ENCODE results near the gene CHRNB1. TPM values are rescaled to one million over a fixed set of nuclear protein-coding genes. Genes with fewer than 3 reads are reported as not detected.

Gene CHRNB1
- total and polyA plus RNA-seq, 2 experiments from 2014 or later: 11.1 to 11.2 TPM

DNA sequence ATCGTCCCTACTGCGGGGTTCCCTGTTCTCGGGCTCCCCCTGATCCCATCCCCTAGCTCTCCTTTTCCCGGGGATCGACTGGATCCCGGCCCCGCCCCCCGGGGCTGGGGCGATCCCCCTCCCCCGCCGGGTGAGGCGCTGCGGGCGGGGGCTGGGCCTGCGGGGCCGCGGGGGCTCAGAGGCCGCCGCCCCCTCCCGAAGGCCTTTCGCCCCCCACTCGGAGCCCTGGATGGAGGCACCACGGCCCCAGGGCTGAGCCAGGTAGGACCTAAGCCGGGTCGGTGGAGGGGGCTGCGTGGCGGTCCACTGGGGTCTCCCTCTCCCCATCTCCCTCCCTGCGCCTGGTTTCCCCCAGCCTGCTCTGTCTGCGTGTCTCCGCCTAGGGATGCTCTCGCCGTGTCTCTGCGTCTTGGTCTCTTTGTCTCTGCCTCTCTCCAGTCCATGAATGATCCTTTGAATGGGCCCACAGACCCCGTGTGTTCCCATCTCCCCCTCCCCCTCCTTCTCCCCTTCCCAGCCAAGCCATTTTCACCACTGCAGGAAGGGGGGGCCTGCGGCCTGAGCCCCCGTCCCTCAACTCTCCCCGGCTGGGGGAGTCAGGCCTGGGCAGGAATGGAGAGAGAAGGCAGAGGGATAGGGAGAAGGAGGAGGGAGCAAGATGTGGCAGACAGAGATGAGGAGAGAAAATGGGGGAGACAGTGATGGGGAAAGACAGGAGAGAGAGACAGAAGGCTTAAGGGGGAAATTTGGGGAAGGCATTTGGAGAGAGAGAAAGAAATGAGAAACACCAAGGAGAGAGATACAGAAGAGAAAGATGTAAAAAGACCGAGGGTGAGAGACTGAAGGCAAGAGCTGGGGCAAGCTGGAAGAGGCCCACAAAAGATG is 39.3 kb upstream of the CHRNB1 start:
- Histone ChIP-seq H3K27me3 (ENCODE audit: insufficient read depth) (no peaks in the 10 kb centered on the region), H3F3A (replicated peaks; ENCODE audit: low read depth) (peaks cover 27% of the 10 kb centered on the region), H3K4me1 (ENCODE audit: insufficient read depth) (peaks cover 28% of the 10 kb centered on the region), H2AFZ (peak overlapping the region; percentile 69; the same call in 1 of the 2 replicates), H3K27ac (ENCODE audit: low read depth) (no peak overlapping the region), H3K4me2 (peak overlapping the region; percentile 99), H3K9me2 (ENCODE audit: insufficient read depth) (no peaks in the 10 kb centered on the region), H3K79me2 (replicated peaks; ENCODE audit: insufficient read depth) (peaks cover 14% of the 10 kb centered on the region), H3K4me3 (peak overlapping the region; percentile 90), H4K20me1 (replicated peaks; ENCODE audit: insufficient read depth) (peaks cover 12% of the 10 kb centered on the region), H3K36me3 (ENCODE audit: insufficient read depth) (peaks cover 3% of the 10 kb centered on the region; the same call in 1 of the 2 replicates)
- ATAC-seq (no peak; the same call in 2 of the 3 replicates), DNase-seq (ENCODE audit: low spot score) (peak; percentile 57)
- Mint-ChIP-seq H3K4me3 (peak overlapping the region; percentile 93), H3K4me1 (peaks cover 28% of the 10 kb centered on the region), H3K27me3 (ENCODE audit: insufficient read depth, low read depth, poor library complexity) (peaks cover 16% of the 10 kb centered on the region), H3K27ac (0 out of 2 replicates have a peak overlapping the region, but pooled peaks have one; percentile 75), H3K36me3 (ENCODE audit: low read depth) (peaks cover 26% of the 10 kb centered on the region), H3K9me3 (no peaks in the 10 kb centered on the region)
- TF ChIP-seq JUNB (IDR thresholded peaks at IDR 0.05; ENCODE audit: unreplicated experiment) (no peak), ZNF331 (CRISPR knock-in tag; IDR thresholded peaks at IDR 0.05; ENCODE audit: low read depth) (no peak), CREB1 (CRISPR knock-in tag; IDR thresholded peaks at IDR 0.05; ENCODE audit: low read depth) (no peak), EZH2phosphoT487 (IDR thresholded peaks at IDR 0.05; ENCODE audit: unreplicated experiment) (no peak)
- TF ChIP-seq, protein P1, sequence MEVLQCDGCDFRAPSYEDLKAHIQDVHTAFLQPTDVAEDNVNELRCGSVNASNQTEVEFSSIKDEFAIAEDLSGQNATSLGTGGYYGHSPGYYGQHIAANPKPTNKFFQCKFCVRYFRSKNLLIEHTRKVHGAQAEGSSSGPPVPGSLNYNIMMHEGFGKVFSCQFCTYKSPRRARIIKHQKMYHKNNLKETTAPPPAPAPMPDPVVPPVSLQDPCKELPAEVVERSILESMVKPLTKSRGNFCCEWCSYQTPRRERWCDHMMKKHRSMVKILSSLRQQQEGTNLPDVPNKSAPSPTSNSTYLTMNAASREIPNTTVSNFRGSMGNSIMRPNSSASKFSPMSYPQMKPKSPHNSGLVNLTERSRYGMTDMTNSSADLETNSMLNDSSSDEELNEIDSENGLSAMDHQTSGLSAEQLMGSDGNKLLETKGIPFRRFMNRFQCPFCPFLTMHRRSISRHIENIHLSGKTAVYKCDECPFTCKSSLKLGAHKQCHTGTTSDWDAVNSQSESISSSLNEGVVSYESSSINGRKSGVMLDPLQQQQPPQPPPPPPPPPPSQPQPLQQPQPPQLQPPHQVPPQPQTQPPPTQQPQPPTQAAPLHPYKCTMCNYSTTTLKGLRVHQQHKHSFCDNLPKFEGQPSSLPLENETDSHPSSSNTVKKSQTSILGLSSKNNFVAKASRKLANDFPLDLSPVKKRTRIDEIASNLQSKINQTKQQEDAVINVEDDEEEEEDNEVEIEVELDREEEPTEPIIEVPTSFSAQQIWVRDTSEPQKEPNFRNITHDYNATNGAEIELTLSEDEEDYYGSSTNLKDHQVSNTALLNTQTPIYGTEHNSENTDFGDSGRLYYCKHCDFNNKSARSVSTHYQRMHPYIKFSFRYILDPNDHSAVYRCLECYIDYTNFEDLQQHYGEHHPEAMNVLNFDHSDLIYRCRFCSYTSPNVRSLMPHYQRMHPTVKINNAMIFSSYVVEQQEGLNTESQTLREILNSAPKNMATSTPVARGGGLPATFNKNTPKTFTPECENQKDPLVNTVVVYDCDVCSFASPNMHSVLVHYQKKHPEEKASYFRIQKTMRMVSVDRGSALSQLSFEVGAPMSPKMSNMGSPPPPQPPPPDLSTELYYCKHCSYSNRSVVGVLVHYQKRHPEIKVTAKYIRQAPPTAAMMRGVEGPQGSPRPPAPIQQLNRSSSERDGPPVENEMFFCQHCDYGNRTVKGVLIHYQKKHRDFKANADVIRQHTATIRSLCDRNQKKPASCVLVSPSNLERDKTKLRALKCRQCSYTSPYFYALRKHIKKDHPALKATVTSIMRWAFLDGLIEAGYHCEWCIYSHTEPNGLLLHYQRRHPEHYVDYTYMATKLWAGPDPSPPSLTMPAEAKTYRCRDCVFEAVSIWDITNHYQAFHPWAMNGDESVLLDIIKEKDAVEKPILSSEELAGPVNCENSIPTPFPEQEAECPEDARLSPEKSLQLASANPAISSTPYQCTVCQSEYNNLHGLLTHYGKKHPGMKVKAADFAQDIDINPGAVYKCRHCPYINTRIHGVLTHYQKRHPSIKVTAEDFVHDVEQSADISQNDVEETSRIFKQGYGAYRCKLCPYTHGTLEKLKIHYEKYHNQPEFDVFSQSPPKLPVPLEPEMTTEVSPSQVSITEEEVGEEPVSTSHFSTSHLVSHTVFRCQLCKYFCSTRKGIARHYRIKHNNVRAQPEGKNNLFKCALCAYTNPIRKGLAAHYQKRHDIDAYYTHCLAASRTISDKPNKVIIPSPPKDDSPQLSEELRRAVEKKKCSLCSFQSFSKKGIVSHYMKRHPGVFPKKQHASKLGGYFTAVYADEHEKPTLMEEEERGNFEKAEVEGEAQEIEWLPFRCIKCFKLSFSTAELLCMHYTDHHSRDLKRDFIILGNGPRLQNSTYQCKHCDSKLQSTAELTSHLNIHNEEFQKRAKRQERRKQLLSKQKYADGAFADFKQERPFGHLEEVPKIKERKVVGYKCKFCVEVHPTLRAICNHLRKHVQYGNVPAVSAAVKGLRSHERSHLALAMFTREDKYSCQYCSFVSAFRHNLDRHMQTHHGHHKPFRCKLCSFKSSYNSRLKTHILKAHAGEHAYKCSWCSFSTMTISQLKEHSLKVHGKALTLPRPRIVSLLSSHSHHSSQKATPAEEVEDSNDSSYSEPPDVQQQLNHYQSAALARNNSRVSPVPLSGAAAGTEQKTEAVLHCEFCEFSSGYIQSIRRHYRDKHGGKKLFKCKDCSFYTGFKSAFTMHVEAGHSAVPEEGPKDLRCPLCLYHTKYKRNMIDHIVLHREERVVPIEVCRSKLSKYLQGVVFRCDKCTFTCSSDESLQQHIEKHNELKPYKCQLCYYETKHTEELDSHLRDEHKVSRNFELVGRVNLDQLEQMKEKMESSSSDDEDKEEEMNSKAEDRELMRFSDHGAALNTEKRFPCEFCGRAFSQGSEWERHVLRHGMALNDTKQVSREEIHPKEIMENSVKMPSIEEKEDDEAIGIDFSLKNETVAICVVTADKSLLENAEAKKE (CRISPR knock-in tag; IDR thresholded peaks at IDR 0.05): no peak
- TF ChIP-seq, protein P2, sequence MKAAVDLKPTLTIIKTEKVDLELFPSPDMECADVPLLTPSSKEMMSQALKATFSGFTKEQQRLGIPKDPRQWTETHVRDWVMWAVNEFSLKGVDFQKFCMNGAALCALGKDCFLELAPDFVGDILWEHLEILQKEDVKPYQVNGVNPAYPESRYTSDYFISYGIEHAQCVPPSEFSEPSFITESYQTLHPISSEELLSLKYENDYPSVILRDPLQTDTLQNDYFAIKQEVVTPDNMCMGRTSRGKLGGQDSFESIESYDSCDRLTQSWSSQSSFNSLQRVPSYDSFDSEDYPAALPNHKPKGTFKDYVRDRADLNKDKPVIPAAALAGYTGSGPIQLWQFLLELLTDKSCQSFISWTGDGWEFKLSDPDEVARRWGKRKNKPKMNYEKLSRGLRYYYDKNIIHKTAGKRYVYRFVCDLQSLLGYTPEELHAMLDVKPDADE (IDR thresholded peaks at IDR 0.05): no peak

Measured in GM23338 (cell line).